Motor neuron (in vitro differentiated cells): Measurements from ENCODE around the gene ARHGEF38. TPM values are rescaled to one million over a fixed set of nuclear protein-coding genes. Genes with fewer than 3 reads are reported as not detected.
"Not testable (repeated sequence)": the region's sequence is repeated elsewhere in the genome, so short reads cannot be mapped to it uniquely, and the experiment has no call there.

Source experiments
- ATAC-seq, 8 experiments: fragments of 200-7000 bp; cut with Tn5 transposase; replicated peaks in 6 of 8; 2 replicates each; pipeline ENCODE4 v1.8.0; 2021; ENCODE audit warnings: mild to moderate bottlenecking in 8 of 8, moderate library complexity in 8 of 8
- H3K27ac ChIP-seq, 2 donors: fragments of 250-450 bp; sonication (Bioruptor Pico); 2 replicates each; pipeline ENCODE4 v1.9.0; 2021; ENCODE audit warnings: antibody characterized with exemption in 2 of 2, mild to moderate bottlenecking in 2 of 2, moderate library complexity in 1 of 2
- H3K4me1 ChIP-seq, 2 donors: fragments of 250-450 bp; sonication (Bioruptor Pico); replicated peaks in 1 of 2; 2 replicates each; pipeline ENCODE4 v1.6.1; 2021; ENCODE audit warnings: antibody characterized with exemption in 2 of 2, mild to moderate bottlenecking in 2 of 2, moderate library complexity in 1 of 2
- H3K4me3 ChIP-seq, 5 donors: fragments of 250-450 bp; sonication (Bioruptor Pico); 2 replicates each; pipeline ENCODE4 v1.9.0; 2021; ENCODE audit warnings: antibody characterized with exemption in 5 of 5, mild to moderate bottlenecking in 5 of 5, moderate library complexity in 4 of 5
- WGBS, 10 experiments: fragments of 450-650 bp; shearing (Covaris generic); methylation state at CpG; one replicate each; pipeline ENCODE4 v1.0.0; 2022; 5-methylcytosine and 5-hydroxymethylcytosine counted together
- in situ Hi-C, 9 experiments: fragments of 400-800 bp; cut with MboI; loops; one replicate each; pipeline ENCODE4 v1.15.0; 2021; ENCODE audit warnings: low sequenced_read_pairs in 9 of 9, low pct_unique_long_range_greater_than_20kb in 2 of 9; ENCODE audit not compliant: unreplicated experiment in 9 of 9
- total RNA-seq, 8 experiments: library from RNA; unstranded; fragments of 300-600 nt; gene quantifications; 2 replicates each; pipeline versions ENCODE4 v1.2.3 to v1.2.4, GENCODE V29; 2022

The ARHGEF38 gene
- total RNA-seq, 8 experiments from 2014 or later: 0.05 to 0.69 (median 0.21) TPM

GRCh38 chr4:105712766-105713165, 160.3 kb downstream of the ARHGEF38 start:
- no peak for ATAC-seq
- H3K4me1 ChIP-seq: peaks cover 0 to 12% of the 10 kb centered on the region in 2 donors
- H3K4me3 ChIP-seq: no peak overlapping the region
- in situ Hi-C loops: loop anchor here in 2 of 9 experiments (25.0 kb wide), 2 partner anchors 200 to 475 kb away; no protein-coding TSS in a partner anchor
- WGBS, 10 experiments: 69 to 100% (median 92%) methylated on average over 1 to 2 of the region's 2 CpGs; no CpG with 5 or more reads in 2 of the 10 experiments
- H3K27ac ChIP-seq: no peak overlapping the region

GRCh38 chr4:105714071-105714521, 161.7 kb downstream of the ARHGEF38 start:
- no peak overlapping the region for H3K4me3 ChIP-seq
- H3K4me1 ChIP-seq: peaks cover 0 to 12% of the 10 kb centered on the region in 2 donors
- H3K27ac ChIP-seq: no peak overlapping the region
- ATAC-seq: no peak
- in situ Hi-C loops: loop anchor here in 2 of 9 experiments (25.0 kb wide), 2 partner anchors 202 to 473 kb away; no protein-coding TSS in a partner anchor
- 72 to 100% (median 90%) methylated on average over 2 to 5 of the region's 5 CpGs for WGBS, 10 experiments

GRCh38 chr4:105714932-105715331, 162.5 kb downstream of the ARHGEF38 start:
- ATAC-seq: no peak
- in situ Hi-C loops: loop anchor here in 2 of 9 experiments (25.0 kb wide), 2 partner anchors 203 to 472 kb away; no protein-coding TSS in a partner anchor
- 30 to 100% (median 71%) methylated on average over 1 of the region's 1 CpG for WGBS, 10 experiments

GRCh38 chr4:105715692-105716278, 163.4 kb downstream of the ARHGEF38 start:
- WGBS, 10 experiments: 37 to 80% (median 66%) methylated on average over 2 to 4 of the region's 4 CpGs
- in situ Hi-C loops: loop anchor here in 2 of 9 experiments (25.0 kb wide), 2 partner anchors 203 to 472 kb away; no protein-coding TSS in a partner anchor
- Histone ChIP-seq H3K4me3 (no peak overlapping the region), H3K4me1 (no peaks in the 10 kb centered on the region), H3K27ac (no peak overlapping the region)
- ATAC-seq: peak in 1 of 8 experiments; percentile 39

More at GRCh38 chr4:105714932-105715331, 162.5 kb downstream of the ARHGEF38 start:
- no peak overlapping the region for H3K27ac ChIP-seq
- H3K4me1 ChIP-seq: peaks cover 0 to 6% of the 10 kb centered on the region in 2 donors
- no peak overlapping the region for H3K4me3 ChIP-seq

- H3K4me1 ChIP-seq: no peaks in the 10 kb centered on the region
- ATAC-seq: no peak
- WGBS, 10 experiments: 86 to 100% (median 100%) methylated on average over 1 to 2 of the region's 2 CpGs; no CpG with 5 or more reads in 5 of the 10 experiments
- in situ Hi-C loops: loop anchor here in 2 of 9 experiments (25.0 kb wide), 2 partner anchors 207 to 468 kb away; no protein-coding TSS in a partner anchor
- H3K27ac ChIP-seq: no peak overlapping the region
- no peak overlapping the region for H3K4me3 ChIP-seq
These were observed 166.8 kb downstream of the ARHGEF38 start for GRCh38 chr4:105719204-105719603.

- no peak overlapping the region for H3K4me3 ChIP-seq
- ATAC-seq: no peak
- in situ Hi-C loops: no loop called here
- 50 to 100% (median 89%) methylated on average over 1 to 2 of the region's 2 CpGs; no CpG with 5 or more reads in 1 of the 10 experiments for WGBS, 10 experiments
- no peaks in the 10 kb centered on the region for H3K4me1 ChIP-seq
- no peak overlapping the region for H3K27ac ChIP-seq
These were observed 173.2 kb downstream of the ARHGEF38 start for GRCh38 chr4:105725623-105726022.

GRCh38 chr4:105729895-105730294, 177.5 kb downstream of the ARHGEF38 start:
- H3K4me1 ChIP-seq, ATAC-seq, H3K27ac ChIP-seq, in situ Hi-C loops, H3K4me3 ChIP-seq: not testable (repeated sequence)
- 100% methylated on average over 1 of the region's 4 CpGs; no CpG with 5 or more reads in 8 of the 10 experiments for WGBS, 10 experiments

Other genes starting within 250 kb of the ARHGEF38 start
- 100 to 1,000 TPM in 2 of 8 experiments, 10 to 100 TPM in 6; 63.4 to 145 (median 74.4) TPM for gene PPA2, start 78.6 kb upstream of the ARHGEF38 start, total RNA-seq
- gene INTS12, start 156.1 kb downstream of the ARHGEF38 start, total RNA-seq: 10 to 100 TPM; 19.6 to 31.9 (median 25.4) TPM
- 10 to 100 TPM in 4 of 8 experiments, 1 to 10 TPM in 4; 4.6 to 37.7 (median 10.4) TPM for gene GSTCD, start 156.2 kb downstream of the ARHGEF38 start, total RNA-seq